ENCODE measurements around the gene TMEM271.
"Not testable (repeated sequence)": the region's sequence is repeated elsewhere in the genome, so short reads cannot be mapped to it uniquely, and the experiment has no call there.

The TMEM271 gene

GRCh38 chr4:578451-579443 lies 2.7 kb upstream of the TMEM271 start:
- no peak for DNase-seq

- peak; percentile 30 to 33 for DNase-seq
Observed at GRCh38 chr4:577499-578450, 1.7 kb upstream of the TMEM271 start.

GRCh38 chr4:576991-577498 lies 950 bp upstream of the TMEM271 start:
- no peak for DNase-seq

GRCh38 chr4:575281-576141 lies 584 bp downstream of the TMEM271 start:
- peak; percentile 11 to 29 for DNase-seq

GRCh38 chr4:574346-575161 lies 1.5 kb downstream of the TMEM271 start:
- no peak for DNase-seq

- no peak for DNase-seq
Observed at GRCh38 chr4:573122-573892, 2.8 kb downstream of the TMEM271 start.

DNA sequence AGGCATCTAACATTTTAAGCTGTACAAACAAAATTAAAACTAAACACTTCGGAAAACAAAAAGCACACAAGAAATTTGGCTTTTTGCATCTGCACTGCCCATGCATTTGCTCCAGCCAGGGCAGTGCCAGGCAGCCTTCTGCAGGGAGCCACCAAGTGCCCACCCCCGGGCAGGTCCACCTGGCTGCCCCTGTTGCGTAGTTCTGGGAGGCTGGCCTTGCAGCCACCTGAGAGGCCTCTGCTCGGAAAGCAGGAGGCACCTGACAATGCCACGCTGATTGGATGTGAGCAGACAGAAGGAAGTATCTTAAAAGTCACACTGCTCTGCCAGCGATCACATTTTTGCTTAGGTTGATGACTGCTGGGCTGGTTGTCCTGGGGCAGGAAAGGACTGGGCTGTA lies 3.5 kb downstream of the TMEM271 start:
- DNase-seq = no peak

DNA sequence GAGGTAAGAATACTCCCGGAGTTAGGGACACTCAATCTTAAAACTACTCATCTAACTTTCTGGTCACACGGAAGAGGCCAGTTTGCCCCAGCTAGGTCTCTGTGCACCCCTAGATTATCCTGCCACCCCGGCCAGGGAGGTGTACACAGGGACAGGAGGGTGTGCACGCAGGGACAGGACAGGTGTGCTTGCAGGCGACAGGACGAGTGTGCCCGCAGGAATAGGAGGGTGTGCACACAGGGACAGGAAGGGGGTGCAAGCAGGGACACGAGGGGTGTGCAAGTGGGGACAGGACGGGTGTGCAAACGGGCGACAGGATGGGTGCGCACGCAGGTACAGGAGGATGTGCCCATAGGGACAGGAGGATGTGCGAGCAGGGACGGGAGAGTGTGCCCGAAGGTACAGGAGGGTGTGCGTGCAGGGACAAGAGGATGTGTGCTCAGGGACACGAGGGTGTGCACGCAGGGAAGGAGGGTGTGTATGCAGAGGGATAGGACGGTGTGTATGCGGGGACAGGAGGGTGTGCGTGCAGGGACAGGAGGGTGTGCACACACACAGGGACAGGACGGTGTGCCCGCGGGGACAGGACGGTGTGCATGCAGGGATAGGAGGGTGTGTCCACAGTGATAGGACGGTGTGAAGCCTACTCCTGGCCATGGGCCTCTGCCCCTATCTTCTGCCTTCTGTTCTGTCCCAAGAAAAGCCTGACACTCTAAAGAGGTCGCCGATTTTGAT lies 4.1 kb downstream of the TMEM271 start:
- DNase-seq = no peak

GRCh38 chr4:570754-571153 lies 5.3 kb downstream of the TMEM271 start:
- no peak for DNase-seq

DNA sequence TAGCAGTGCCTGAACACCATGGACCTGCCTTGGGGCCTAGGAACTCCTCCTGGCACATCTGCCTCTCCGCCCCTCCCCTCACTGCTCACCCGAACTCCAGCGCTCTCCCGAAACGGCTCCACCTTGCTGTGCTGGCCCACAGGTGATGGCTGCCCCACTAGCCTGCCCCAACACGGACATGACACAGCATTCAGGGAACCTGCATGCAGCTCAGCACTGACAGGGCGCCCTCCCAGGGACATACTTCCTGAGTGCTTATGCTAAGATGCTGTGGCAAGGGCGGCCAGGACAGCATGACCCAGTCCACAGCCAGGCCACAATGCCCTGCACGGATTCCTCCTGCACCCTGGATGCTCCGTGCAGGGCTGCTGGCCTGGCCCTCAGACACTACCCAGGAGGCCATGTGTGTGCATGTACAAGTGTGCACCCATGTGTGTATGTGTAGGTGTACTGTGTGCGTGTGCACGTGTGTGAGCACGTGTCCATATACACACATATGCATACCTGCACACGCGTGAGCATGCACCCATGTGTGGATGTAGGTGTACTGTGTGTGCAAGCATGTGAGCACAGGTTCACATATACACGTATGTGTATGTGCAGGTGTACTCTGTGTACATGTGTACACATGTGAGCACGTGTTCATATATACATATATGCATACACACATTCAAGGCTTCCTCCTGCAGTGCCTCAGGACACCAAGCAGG lies 6.0 kb downstream of the TMEM271 start:
- no peak for DNase-seq

DNA sequence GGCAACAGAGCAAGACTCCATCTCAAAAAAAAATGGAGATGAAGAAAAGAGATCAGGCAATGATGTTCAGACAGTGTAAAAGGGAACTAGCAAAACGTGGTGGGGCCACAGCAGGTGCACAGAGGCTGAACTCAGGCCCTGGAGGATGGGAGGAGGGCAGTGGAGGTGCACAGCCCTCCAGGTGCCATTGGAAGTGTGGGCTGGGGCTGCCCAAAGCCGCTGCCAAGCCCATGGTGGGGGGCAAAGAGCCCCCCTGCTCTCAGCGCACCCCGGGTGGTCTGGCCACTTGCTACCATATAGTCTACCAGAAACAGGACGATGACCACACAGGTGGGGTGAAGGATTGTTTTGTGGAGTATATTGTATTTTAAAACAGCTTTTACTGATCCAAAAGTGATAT lies 7.1 kb downstream of the TMEM271 start:
- DNase-seq = no peak

- DNase-seq = no peak
Observed at GRCh38 chr4:568351-568652, 7.8 kb downstream of the TMEM271 start.

GRCh38 chr4:567457-568350 lies 8.4 kb downstream of the TMEM271 start:
- no peak for DNase-seq

- DNase-seq = no peak
Observed at GRCh38 chr4:566508-567295, 9.4 kb downstream of the TMEM271 start.

DNA sequence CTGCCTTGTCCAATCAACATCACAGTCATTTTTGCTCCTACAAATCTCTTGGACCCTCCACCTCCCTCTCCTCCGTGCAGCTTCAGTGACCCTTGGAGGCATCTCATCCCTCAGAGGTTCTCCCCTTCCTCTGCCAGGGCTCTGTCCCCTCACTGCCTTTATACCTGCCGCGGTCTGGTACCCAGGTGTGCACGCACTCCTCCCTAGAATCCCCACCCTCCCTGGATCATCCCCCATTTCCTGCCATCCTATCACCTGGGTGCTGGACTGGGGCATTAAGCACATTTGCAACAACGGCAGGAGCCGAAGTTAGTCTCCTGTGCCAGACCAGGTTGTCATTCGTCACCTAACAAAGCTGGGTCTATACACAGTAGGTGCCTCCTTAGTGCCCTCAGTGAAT lies 10.1 kb downstream of the TMEM271 start:
- no peak for DNase-seq

DNA sequence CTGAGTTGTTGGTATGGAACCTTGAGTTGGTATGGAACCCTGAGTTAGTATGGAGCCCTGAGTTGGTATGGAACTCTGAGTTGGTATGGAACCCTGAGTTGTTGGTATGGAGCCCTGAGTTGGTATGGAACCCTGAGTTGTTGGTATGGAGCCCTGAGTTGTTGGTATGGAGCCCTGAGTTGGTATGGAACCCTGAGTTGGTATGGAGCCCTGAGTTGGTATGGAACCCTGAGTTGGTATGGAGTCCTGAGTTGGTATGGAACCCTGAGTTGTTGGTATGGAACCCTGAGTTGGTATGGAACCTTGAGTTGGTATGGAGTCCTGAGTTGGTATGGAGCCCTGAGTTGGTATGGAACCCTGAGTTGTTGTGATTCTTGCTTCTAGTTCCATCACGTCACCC lies 10.5 kb downstream of the TMEM271 start:
- not testable (repeated sequence) for DNase-seq

DNA sequence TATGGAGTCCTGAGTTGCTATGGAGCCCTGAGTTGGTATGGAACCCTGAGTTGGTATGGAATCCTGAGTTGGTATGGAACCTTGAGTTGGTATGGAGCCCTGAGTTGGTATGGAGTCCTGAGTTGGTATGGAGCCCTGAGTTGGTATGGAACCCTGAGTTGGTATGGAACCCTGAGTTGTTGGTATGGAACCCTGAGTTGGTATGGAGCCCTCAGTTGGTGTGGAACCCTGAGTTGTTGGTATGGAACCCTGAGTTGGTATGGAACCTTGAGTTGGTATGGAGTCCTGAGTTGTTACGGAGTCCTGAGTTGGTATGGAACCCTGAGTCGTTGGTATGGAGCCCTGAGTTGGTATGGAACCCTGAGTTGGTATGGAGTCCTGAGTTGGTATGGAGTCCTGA lies 13.6 kb downstream of the TMEM271 start:
- DNase-seq = not testable (repeated sequence)

Measured in activated CD4-positive, alpha-beta T cell treated with anti-CD3 and anti-CD28 coated beads, Interleukin-2, amount 50 U/mL, for 48 hours (primary cell).